ENCODE data around the gene ENOX1.

- TF ChIP-seq CTCF (IDR thresholded peaks at IDR 0.05) (no peak), POLR2A (IDR thresholded peaks at IDR 0.05) (no peak)
Observed at GRCh38 chr13:43484432-43485225, 302.1 kb downstream of the ENOX1 start.

Data from testis (tissue), 2 donors.